ENCODE measurements around the gene LIMS2.

DNA sequence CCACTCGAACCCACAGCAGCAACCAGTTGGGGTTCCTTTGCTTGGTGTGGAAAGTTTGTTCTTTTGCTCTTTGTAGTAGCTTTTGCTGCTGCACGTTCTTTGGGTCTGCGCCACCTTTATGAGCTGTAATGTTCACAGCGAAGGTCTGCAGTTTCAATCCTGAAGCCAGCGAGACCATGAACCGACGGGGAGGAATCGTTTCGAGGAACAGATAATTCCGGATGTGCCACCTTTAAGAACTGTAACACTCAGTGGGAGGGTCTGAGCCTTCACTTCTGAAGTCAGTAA lies 15.1 kb downstream of the LIMS2 start:
- TF ChIP-seq, protein P1, sequence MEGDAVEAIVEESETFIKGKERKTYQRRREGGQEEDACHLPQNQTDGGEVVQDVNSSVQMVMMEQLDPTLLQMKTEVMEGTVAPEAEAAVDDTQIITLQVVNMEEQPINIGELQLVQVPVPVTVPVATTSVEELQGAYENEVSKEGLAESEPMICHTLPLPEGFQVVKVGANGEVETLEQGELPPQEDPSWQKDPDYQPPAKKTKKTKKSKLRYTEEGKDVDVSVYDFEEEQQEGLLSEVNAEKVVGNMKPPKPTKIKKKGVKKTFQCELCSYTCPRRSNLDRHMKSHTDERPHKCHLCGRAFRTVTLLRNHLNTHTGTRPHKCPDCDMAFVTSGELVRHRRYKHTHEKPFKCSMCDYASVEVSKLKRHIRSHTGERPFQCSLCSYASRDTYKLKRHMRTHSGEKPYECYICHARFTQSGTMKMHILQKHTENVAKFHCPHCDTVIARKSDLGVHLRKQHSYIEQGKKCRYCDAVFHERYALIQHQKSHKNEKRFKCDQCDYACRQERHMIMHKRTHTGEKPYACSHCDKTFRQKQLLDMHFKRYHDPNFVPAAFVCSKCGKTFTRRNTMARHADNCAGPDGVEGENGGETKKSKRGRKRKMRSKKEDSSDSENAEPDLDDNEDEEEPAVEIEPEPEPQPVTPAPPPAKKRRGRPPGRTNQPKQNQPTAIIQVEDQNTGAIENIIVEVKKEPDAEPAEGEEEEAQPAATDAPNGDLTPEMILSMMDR (IDR thresholded peaks at IDR 0.05 in 4 of 5, conservative IDR thresholded peaks at IDR 0.05 in 1 of 5): no peak
- no peak for TF ChIP-seq POLR2A (IDR thresholded peaks at IDR 0.05)

All from gastrocnemius medialis (tissue), 4 donors.